GM15510 (cell line): Measurements from ENCODE around the gene CAMKV.

ENCODE experiments used
- POLR2A ChIP-seq: IDR thresholded peaks from 3 replicates; pipeline ENCODE4 v1.6.1; 2011; ENCODE audit warnings: borderline replicate concordance; ENCODE audit not compliant: insufficient read length; ENCODE audit errors: extremely low read depth

The CAMKV gene

GRCh38 chr3:49873623-49874022 is 3.9 kb upstream of the CAMKV start:
- TF ChIP-seq POLR2A: no peak

- no peak for TF ChIP-seq POLR2A
These were observed 3.1 kb upstream of the CAMKV start for GRCh38 chr3:49872801-49873281.

- TF ChIP-seq POLR2A: no peak
These were observed 1.9 kb upstream of the CAMKV start for GRCh38 chr3:49871531-49872153.

GRCh38 chr3:49868862-49869466 is 742 bp downstream of the CAMKV start:
- TF ChIP-seq POLR2A: no peak

- TF ChIP-seq POLR2A: no peak
These were observed 1.8 kb downstream of the CAMKV start for GRCh38 chr3:49867871-49868321.

- TF ChIP-seq POLR2A: no peak
These were observed 2.3 kb downstream of the CAMKV start for GRCh38 chr3:49867400-49867799.

- TF ChIP-seq POLR2A: no peak
These were observed 4.4 kb downstream of the CAMKV start for GRCh38 chr3:49865198-49865784.

- TF ChIP-seq POLR2A: no peak
These were observed 5.2 kb downstream of the CAMKV start for GRCh38 chr3:49864505-49864904.

GRCh38 chr3:49859576-49860305 is 10.0 kb downstream of the CAMKV start:
- no peak for TF ChIP-seq POLR2A

GRCh38 chr3:49856181-49857005 is 13.3 kb downstream of the CAMKV start, which contains the start of gene TRAIP:
Gene TRAIP, minus strand, starts transcription at chr3:49856564. Its CDS starts 111 bp downstream, at chr3:49856453.
- TF ChIP-seq POLR2A: peak; percentile 83

GRCh38 chr3:49855662-49856061 is 14.0 kb downstream of the CAMKV start:
- TF ChIP-seq POLR2A: no peak

GRCh38 chr3:49845694-49846093 is 24.0 kb downstream of the CAMKV start:
- TF ChIP-seq POLR2A: no peak

- no peak for TF ChIP-seq POLR2A
These were observed 25.1 kb downstream of the CAMKV start for GRCh38 chr3:49844464-49845183.

- no peak for TF ChIP-seq POLR2A
These were observed 26.7 kb downstream of the CAMKV start for GRCh38 chr3:49842843-49843517.

- no peak for TF ChIP-seq POLR2A
These were observed 27.9 kb downstream of the CAMKV start for GRCh38 chr3:49841806-49842205.
